ENCODE measurements around the gene OR51V1.

Gene OR51V1

DNA sequence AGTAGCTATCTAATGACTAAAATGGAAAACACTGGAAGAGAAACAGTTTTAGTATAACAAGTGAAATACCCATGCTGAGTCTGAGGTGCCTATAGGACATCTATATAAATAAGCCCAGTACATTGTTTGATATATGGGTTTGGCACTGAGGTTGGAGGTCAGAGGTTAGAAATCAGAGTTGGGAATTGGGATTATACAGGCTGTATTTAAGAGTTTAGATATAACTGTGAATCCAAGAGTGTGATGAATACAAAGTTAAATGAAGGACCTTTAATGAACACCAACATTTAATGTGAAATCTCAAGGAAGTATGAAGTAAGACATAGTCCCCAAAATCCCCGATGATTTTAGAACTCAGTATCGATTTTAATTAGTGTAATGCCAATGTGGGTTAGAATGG lies 36.9 kb upstream of the OR51V1 start:
- no peak for DNase-seq (ENCODE audit: low read depth)
- TF ChIP-seq, protein P1, sequence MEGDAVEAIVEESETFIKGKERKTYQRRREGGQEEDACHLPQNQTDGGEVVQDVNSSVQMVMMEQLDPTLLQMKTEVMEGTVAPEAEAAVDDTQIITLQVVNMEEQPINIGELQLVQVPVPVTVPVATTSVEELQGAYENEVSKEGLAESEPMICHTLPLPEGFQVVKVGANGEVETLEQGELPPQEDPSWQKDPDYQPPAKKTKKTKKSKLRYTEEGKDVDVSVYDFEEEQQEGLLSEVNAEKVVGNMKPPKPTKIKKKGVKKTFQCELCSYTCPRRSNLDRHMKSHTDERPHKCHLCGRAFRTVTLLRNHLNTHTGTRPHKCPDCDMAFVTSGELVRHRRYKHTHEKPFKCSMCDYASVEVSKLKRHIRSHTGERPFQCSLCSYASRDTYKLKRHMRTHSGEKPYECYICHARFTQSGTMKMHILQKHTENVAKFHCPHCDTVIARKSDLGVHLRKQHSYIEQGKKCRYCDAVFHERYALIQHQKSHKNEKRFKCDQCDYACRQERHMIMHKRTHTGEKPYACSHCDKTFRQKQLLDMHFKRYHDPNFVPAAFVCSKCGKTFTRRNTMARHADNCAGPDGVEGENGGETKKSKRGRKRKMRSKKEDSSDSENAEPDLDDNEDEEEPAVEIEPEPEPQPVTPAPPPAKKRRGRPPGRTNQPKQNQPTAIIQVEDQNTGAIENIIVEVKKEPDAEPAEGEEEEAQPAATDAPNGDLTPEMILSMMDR (IDR thresholded peaks at IDR 0.05; ENCODE audit: low read length, missing control alignments), result no peak
- no peak overlapping the region for H3K4me3 ChIP-seq (replicated peaks; ENCODE audit: low read depth, low read length)

- TF ChIP-seq, protein P1 (IDR thresholded peaks at IDR 0.05; ENCODE audit: low read length, missing control alignments), result no peak
- no peak overlapping the region for H3K4me3 ChIP-seq (replicated peaks; ENCODE audit: low read depth, low read length)
- no peak for DNase-seq (ENCODE audit: low read depth)
Measured at GRCh38 chr11:5235364-5236095, 35.0 kb upstream of the OR51V1 start.

GRCh38 chr11:5234381-5234834 lies 33.9 kb upstream of the OR51V1 start, which contains the start of gene HBD:
Gene HBD (minus strand): TSS chr11:5234483. CDS start chr11:5234433, 50 bp downstream.
- TF ChIP-seq, protein P1 (IDR thresholded peaks at IDR 0.05; ENCODE audit: low read length, missing control alignments), result no peak
- no peak within 1 kb of the TSS for H3K4me3 ChIP-seq (replicated peaks; ENCODE audit: low read depth, low read length)
- DNase-seq (ENCODE audit: low read depth), result peak; percentile 26

GRCh38 chr11:5233307-5233706 lies 32.8 kb upstream of the OR51V1 start:
- TF ChIP-seq, protein P1 (IDR thresholded peaks at IDR 0.05; ENCODE audit: low read length, missing control alignments), result no peak
- no peak for DNase-seq (ENCODE audit: low read depth)
- no peak overlapping the region for H3K4me3 ChIP-seq (replicated peaks; ENCODE audit: low read depth, low read length)

GRCh38 chr11:5232821-5233220 lies 32.3 kb upstream of the OR51V1 start:
- DNase-seq (ENCODE audit: low read depth), result no peak
- TF ChIP-seq, protein P1 (IDR thresholded peaks at IDR 0.05; ENCODE audit: low read length, missing control alignments), result no peak
- H3K4me3 ChIP-seq (replicated peaks; ENCODE audit: low read depth, low read length), result no peak overlapping the region

DNA sequence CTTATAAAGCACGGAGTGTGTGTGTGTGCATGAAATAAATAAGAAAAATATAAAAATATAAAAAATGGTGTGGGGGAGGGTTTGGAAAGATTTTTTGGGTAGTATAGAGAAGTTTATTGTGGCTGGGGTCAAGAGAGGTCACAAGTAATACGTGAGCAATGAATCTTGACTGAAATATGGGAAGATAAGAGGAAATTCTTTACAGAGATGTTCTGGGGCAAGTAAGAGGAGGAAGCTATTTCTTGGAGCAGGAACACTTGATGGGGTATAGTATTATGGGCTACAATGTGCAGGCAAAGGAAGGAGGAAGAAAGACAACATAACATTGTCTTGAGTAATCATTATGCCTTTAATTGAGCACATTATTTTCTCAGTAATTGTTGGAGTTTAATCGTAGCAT lies 31.7 kb upstream of the OR51V1 start:
- no peak overlapping the region for H3K4me3 ChIP-seq (replicated peaks; ENCODE audit: low read depth, low read length)
- TF ChIP-seq, protein P1 (IDR thresholded peaks at IDR 0.05; ENCODE audit: low read length, missing control alignments), result no peak
- no peak for DNase-seq (ENCODE audit: low read depth)

- H3K4me3 ChIP-seq (replicated peaks; ENCODE audit: low read depth, low read length), result no peak overlapping the region
- TF ChIP-seq, protein P1 (IDR thresholded peaks at IDR 0.05; ENCODE audit: low read length, missing control alignments), result no peak
- no peak for DNase-seq (ENCODE audit: low read depth)
Measured at GRCh38 chr11:5231111-5231510, 30.6 kb upstream of the OR51V1 start.

All from fibroblast of pulmonary artery (primary cell).